KBM-7 (cell line): ENCODE measurements around the gene SEMA4C.

Experiments used
- DNase-seq: peaks from one replicate; pipeline ENCODE4 v3.0.0-alpha.2; 2015
- in situ Hi-C: fragments of 300-500 bp; cut with MboI; formaldehyde crosslinking; loops from 2 replicates; pipeline ENCODE4 v1.14.3; 2020; ENCODE audit warnings: low sequenced_read_pairs, low pct_unique_long_range_greater_than_20kb, mixed read lengths

SEMA4C gene

GRCh38 chr2:96884299-96885094 is 14.6 kb upstream of the SEMA4C start:
- DNase-seq, result no peak
- in situ Hi-C loops, result no loop called here

- no peak for DNase-seq
- in situ Hi-C loops, result no loop called here
Observed at GRCh38 chr2:96883306-96883705, 13.4 kb upstream of the SEMA4C start.

GRCh38 chr2:96882906-96883305 is 13.0 kb upstream of the SEMA4C start:
- in situ Hi-C loops, result no loop called here
- DNase-seq, result no peak

- in situ Hi-C loops, result no loop called here
- DNase-seq, result no peak
Observed at GRCh38 chr2:96882230-96882629, 12.3 kb upstream of the SEMA4C start.

- DNase-seq, result no peak
- in situ Hi-C loops, result no loop called here
Observed at GRCh38 chr2:96881349-96882195, 11.7 kb upstream of the SEMA4C start.

- in situ Hi-C loops, result no loop called here
- DNase-seq, result no peak
Observed at GRCh38 chr2:96880891-96881273, 11.0 kb upstream of the SEMA4C start.

- no peak for DNase-seq
- in situ Hi-C loops, result no loop called here
Observed at GRCh38 chr2:96879545-96880040, 9.7 kb upstream of the SEMA4C start.

- no peak for DNase-seq
- in situ Hi-C loops, result no loop called here
Observed at GRCh38 chr2:96878796-96879544, 9.1 kb upstream of the SEMA4C start.

- in situ Hi-C loops, result no loop called here
- DNase-seq, result no peak
Observed at GRCh38 chr2:96878171-96878570, 8.3 kb upstream of the SEMA4C start.

- in situ Hi-C loops, result no loop called here
- DNase-seq, result no peak
Observed at GRCh38 chr2:96877631-96878092, 7.8 kb upstream of the SEMA4C start.

GRCh38 chr2:96877042-96877451 is 7.2 kb upstream of the SEMA4C start:
- no peak for DNase-seq
- in situ Hi-C loops, result no loop called here

GRCh38 chr2:96876269-96877041 is 6.6 kb upstream of the SEMA4C start:
- in situ Hi-C loops, result no loop called here
- no peak for DNase-seq

GRCh38 chr2:96875498-96876268 is 5.8 kb upstream of the SEMA4C start:
- in situ Hi-C loops, result no loop called here
- no peak for DNase-seq

GRCh38 chr2:96874198-96874831 is 4.4 kb upstream of the SEMA4C start:
- in situ Hi-C loops, result no loop called here
- no peak for DNase-seq

- in situ Hi-C loops, result no loop called here
- DNase-seq, result no peak
Observed at GRCh38 chr2:96873651-96874096, 3.8 kb upstream of the SEMA4C start.

- DNase-seq, result no peak
- in situ Hi-C loops, result no loop called here
Observed at GRCh38 chr2:96872591-96873349, 2.9 kb upstream of the SEMA4C start.
